Nephron (organoid): ENCODE data around the gene RNF138.
A peak's percentile ranks its signal among the peaks of the same experiment; 100 is the strongest.

Experiments used
- H3K27ac Mint-ChIP-seq, 3 experiments: 2 replicates each; pipeline ENCODE4 v1.8.0; 2020; ENCODE audit warnings: mixed read lengths in 3 of 3, mild to moderate bottlenecking in 2 of 3, moderate library complexity in 1 of 3
- H3K27me3 Mint-ChIP-seq: 2 replicates; pipeline ENCODE4 v1.8.0; 2021; ENCODE audit warnings: low read depth, mild to moderate bottlenecking, moderate library complexity, mixed read lengths
- H3K36me3 Mint-ChIP-seq: 2 replicates; pipeline ENCODE4 v1.8.0; 2020; ENCODE audit warnings: low read depth, mixed read lengths
- H3K4me1 Mint-ChIP-seq: 2 replicates; pipeline ENCODE4 v1.8.0; 2020; ENCODE audit warnings: mixed read lengths
- H3K4me3 Mint-ChIP-seq, 3 experiments: 2 replicates each; pipeline ENCODE4 v1.8.0; 2020; ENCODE audit warnings: mild to moderate bottlenecking in 3 of 3, mixed read lengths in 3 of 3, moderate library complexity in 2 of 3
- H3K9me3 Mint-ChIP-seq: 2 replicates; pipeline ENCODE4 v1.8.0; 2020; ENCODE audit warnings: mixed read lengths
- CTCF ChIP-seq, 3 experiments: fragments of 200-600 bp; sonication (generic); IDR thresholded peaks; one replicate each; pipeline ENCODE4 v1.5.0; 2021; ENCODE audit warnings: antibody characterized with exemption in 3 of 3; ENCODE audit not compliant: unreplicated experiment in 3 of 3

RNF138 gene

GRCh38 chr18:32057624-32058165 is 34.0 kb upstream of the RNF138 start:
- Mint-ChIP-seq H3K4me3 (no peak overlapping the region), H3K27ac (no peak overlapping the region), H3K27me3 (no peaks in the 10 kb centered on the region), H3K36me3 (no peaks in the 10 kb centered on the region), H3K9me3 (no peaks in the 10 kb centered on the region), H3K4me1 (peaks cover 4% of the 10 kb centered on the region)
- no peak for TF ChIP-seq CTCF (IDR thresholded peaks at IDR 0.05; ENCODE audit: unreplicated experiment in 3 of 3)

- Mint-ChIP-seq H3K4me3 (no peak overlapping the region), H3K4me1 (peaks cover 4% of the 10 kb centered on the region), H3K9me3 (no peaks in the 10 kb centered on the region), H3K27ac (no peak overlapping the region), H3K27me3 (no peaks in the 10 kb centered on the region), H3K36me3 (no peaks in the 10 kb centered on the region)
- TF ChIP-seq CTCF (IDR thresholded peaks at IDR 0.05; ENCODE audit: unreplicated experiment in 3 of 3): no peak
Observed at GRCh38 chr18:32060026-32060425, 31.6 kb upstream of the RNF138 start.

GRCh38 chr18:32067375-32068167 is 24.1 kb upstream of the RNF138 start:
- Mint-ChIP-seq H3K36me3 (no peaks in the 10 kb centered on the region), H3K9me3 (no peaks in the 10 kb centered on the region), H3K27me3 (no peaks in the 10 kb centered on the region), H3K27ac (no peak overlapping the region), H3K4me3 (no peak overlapping the region), H3K4me1 (no peaks in the 10 kb centered on the region)
- TF ChIP-seq CTCF (IDR thresholded peaks at IDR 0.05; ENCODE audit: unreplicated experiment in 3 of 3): no peak

GRCh38 chr18:32072321-32072720 is 19.4 kb upstream of the RNF138 start:
- Mint-ChIP-seq H3K4me1 (no peaks in the 10 kb centered on the region), H3K36me3 (no peaks in the 10 kb centered on the region), H3K27me3 (no peaks in the 10 kb centered on the region), H3K27ac (no peak overlapping the region), H3K9me3 (no peaks in the 10 kb centered on the region), H3K4me3 (no peak overlapping the region)
- TF ChIP-seq CTCF (IDR thresholded peaks at IDR 0.05; ENCODE audit: unreplicated experiment in 3 of 3): peak; percentile 32 to 44 (median 34)

- Mint-ChIP-seq H3K27me3 (no peaks in the 10 kb centered on the region), H3K27ac (no peak overlapping the region), H3K9me3 (no peaks in the 10 kb centered on the region), H3K4me3 (no peak overlapping the region), H3K4me1 (no peaks in the 10 kb centered on the region), H3K36me3 (no peaks in the 10 kb centered on the region)
- no peak for TF ChIP-seq CTCF (IDR thresholded peaks at IDR 0.05; ENCODE audit: unreplicated experiment in 3 of 3)
Observed at GRCh38 chr18:32074206-32074605, 17.5 kb upstream of the RNF138 start.

GRCh38 chr18:32078845-32079244 is 12.8 kb upstream of the RNF138 start:
- no peaks in the 10 kb centered on the region for H3K9me3 Mint-ChIP-seq
- no peak overlapping the region for H3K4me3 Mint-ChIP-seq
- peaks cover 5% of the 10 kb centered on the region for H3K27me3 Mint-ChIP-seq
- TF ChIP-seq CTCF (IDR thresholded peaks at IDR 0.05; ENCODE audit: unreplicated experiment in 3 of 3): no peak
- no peaks in the 10 kb centered on the region for H3K36me3 Mint-ChIP-seq
- H3K4me1 Mint-ChIP-seq: no peaks in the 10 kb centered on the region
- no peak overlapping the region for H3K27ac Mint-ChIP-seq
